ENCODE results near the gene CELSR1.

Gene CELSR1

DNA sequence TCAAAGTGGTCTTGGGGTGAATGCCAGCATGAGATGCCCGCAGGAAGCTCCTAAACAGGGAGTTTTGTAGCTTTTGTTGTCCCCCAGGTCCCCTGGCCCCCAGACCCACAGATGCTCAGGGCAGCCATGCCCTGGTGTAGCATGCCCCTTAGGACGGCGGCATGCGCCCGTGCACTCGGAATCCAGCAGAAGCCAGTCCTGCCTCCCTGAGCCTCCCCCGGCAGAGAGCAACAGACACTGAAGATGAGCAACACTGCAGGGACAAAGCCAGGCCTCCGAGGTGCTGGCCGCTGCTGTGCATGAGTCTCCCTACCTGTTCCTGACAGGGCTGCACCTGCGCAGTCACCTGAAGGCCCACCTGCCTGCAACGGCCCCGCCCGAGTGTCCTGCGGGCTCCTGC, 142.8 kb downstream of the CELSR1 start:
- no peak for DNase-seq (ENCODE audit: low read depth)

GRCh38 chr22:46393873-46394272, 143.5 kb downstream of the CELSR1 start:
- no peak for DNase-seq (ENCODE audit: low read depth)

DNA sequence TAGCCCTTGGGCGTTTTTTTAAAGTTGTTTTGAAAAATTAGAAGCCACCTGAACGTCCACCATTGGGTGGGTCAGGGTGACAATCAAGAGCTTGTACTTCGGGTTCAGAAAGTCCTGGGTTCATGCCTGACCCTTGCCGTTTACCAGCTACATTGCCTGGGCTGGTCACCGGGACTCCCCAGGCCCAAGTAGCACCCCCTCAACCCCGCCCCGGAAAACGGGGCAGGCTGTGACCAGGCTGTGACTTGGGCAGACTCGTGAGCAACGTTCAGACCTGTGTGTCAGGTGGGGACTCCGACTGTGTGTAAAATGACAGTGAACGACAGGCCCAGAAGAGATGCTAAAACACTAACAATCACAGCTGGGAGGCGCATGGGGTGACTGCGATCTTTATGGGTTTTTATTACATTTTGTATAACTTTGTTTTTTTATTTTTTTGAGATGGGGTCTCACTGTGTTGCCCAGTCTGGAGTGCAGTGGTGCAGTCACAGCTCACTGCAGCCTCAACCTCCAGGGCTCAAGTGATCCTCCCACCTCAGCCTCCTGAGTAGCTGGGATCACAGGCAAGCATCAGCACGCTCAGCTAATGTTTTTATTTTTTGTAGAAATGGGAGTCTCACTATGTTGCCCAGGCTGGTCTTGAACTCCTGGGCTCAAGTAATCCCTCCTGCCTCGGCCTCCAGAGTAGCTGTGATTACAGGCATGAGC, 145.1 kb downstream of the CELSR1 start:
- DNase-seq (ENCODE audit: low read depth), result no peak

- no peak for DNase-seq (ENCODE audit: low read depth)
These were observed 145.8 kb downstream of the CELSR1 start for GRCh38 chr22:46391486-46392136.

- DNase-seq (ENCODE audit: low read depth), result no peak
These were observed 146.6 kb downstream of the CELSR1 start for GRCh38 chr22:46390652-46391301.

GRCh38 chr22:46390105-46390651, 147.2 kb downstream of the CELSR1 start:
- DNase-seq (ENCODE audit: low read depth), result no peak

DNA sequence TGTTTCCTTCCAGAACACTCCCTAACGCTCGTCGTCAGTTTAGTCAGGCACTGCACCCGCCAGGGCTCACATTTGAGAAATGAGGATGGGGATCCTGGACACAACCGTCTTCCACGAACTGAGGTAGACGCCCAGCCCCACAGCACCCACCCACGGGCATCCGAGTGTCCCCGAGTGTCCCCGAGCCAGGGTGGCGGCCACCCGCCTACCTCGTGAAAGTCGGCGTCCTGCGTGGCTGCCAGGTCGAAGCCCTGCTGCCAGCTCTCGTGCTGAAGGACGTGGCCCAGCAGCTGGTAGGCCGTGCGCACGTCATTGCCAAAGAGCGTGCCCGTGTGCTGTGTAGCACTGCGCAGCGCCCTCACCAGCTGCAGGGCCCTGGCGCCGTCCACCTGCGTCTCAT, 148.3 kb downstream of the CELSR1 start:
- no peak for DNase-seq (ENCODE audit: low read depth)

DNA sequence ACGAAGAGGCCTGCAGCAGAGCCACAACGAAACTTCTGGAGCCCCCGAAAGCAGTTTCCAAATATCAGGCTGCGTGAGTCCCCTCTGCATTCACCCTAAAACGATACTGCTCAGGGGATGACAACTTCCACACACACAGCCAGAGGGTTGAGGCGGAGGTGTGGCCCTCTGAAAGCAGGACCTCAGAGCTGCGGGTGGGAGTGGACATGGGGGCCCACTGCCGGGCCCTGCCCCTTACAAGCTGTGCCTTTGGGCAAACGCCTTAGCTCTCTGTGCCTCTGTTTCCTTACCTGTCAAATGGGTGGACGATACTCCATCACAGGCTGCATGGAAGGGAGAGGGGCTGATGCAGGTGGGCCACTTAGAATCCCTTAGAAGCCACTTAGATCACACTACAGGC, 148.8 kb downstream of the CELSR1 start:
- no peak for DNase-seq (ENCODE audit: low read depth)

DNA sequence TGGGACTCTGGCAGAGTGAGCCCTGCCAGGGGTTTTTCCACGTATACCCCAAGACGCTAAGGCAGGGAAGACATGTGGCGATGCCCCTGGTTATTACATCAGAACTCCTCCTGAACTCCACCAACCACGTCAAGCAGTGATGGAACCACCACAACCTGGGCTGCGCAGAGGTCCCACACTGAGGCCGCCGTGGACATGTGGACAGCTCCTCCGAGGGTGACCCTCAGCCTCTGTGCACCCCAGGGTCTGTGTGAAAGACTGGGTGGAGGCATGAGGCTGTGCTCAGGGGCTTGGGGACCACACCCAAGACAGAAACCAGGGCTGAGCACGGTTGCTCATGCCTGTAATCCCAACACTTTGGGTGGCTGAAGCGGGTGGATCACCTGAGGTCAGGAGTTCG, 149.7 kb downstream of the CELSR1 start:
- no peak for DNase-seq (ENCODE audit: low read depth)

DNA sequence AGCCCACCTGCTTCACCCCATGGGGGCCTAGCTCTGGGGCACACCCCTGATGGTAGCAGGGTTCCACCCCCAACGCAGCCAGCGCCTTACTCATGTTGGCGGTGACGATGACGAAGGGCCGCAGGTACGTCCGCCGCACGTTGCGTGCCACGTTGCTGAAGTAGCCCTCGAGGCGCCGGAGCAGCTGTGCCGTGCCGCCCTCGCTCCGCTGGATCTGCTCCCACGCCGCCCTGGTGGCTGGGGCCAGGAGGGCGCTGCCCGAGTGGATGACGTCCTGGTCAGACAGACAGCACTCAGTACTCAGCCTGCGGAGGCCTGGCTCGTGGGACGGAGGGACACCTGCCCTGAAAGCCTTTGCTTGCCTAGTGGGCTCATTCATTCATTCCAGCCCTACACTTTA, 151.1 kb downstream of the CELSR1 start:
- DNase-seq (ENCODE audit: low read depth), result no peak

- DNase-seq (ENCODE audit: low read depth), result no peak
These were observed 154.9 kb downstream of the CELSR1 start for GRCh38 chr22:46382524-46382923.

DNA sequence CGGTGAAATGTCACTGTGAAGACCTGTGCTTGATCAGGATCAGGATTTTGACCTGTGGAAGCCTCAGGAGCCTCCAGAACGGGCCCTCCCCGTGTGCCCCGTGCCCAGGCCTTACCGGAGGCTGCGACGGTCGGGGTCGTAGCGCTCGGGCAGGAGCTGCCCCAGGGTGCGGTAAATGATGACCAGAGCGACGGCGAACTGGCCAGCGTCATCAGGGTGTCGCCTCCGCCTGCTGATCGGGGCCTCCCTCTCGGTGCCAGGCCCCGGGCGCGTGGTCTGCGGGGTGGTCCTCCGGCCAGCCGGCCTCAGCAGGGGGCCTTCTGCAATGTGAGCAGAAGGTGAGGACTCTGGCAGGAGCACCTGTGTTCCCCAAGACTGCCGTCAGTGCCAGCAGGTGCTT, 155.7 kb downstream of the CELSR1 start:
- DNase-seq (ENCODE audit: low read depth), result no peak

- DNase-seq (ENCODE audit: low read depth), result no peak
These were observed 156.3 kb downstream of the CELSR1 start for GRCh38 chr22:46381142-46381541.

GRCh38 chr22:46380581-46380980, 156.8 kb downstream of the CELSR1 start:
- no peak for DNase-seq (ENCODE audit: low read depth)

DNA sequence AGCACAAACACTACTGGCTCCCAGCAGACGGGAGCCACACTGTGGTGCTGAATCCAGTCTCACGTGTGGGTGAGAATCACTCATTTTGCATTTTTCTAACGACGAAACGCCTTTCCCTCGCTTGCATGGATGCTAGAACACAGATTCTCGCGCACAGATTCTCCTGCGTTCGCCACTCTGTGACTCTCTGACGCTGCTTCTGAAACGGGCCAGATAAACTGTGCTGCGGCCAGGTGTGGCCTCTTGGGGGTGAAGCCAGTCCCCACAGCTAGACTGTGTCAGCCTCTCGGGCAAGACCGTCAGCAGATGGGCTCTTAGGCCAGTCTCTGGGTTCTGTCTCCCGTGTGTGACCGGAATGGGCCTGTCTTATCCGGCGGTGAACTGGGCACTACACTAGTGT, 157.4 kb downstream of the CELSR1 start:
- DNase-seq (ENCODE audit: low read depth), result no peak

DNA sequence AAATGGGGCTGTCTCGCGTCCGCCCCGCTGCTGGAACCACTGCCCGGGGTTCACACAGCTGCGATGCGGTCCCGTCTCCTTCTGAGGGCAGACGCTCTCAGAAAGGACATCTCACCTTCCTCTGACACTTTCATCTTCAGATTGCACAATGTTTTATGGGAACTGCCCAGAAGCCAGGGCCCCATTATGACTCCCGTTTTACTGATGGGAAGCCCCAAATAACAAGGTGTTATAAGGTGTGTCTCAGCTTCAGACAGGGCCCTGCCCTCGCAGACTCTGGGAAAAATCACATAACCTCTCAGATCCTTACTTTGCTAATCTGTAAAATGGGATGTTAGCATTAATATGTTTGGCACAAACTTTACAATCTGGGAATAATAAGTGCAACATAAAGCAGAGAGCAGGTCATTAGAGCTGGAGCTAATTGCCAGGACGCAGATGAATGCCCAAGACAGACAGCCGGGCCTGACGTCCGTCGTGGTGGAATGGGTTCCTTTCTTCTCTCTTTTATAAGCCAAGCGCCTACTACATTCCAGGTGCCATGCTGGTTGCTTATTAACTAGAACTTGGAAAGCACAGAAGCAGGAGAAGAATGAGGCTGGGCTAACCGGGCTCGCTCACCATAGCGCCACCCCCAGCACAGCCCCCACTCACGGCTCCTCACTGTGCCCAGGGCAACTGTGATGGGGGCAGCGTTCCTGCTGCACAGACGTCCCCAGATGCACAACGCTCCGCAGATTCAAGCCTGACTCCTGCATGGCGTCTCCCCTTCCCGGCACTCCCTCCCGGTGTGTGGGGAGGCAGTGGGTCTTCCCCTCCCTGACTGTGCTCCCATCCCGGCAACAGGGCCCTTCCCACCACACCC, 158.1 kb downstream of the CELSR1 start:
- no peak for DNase-seq (ENCODE audit: low read depth)

DNA sequence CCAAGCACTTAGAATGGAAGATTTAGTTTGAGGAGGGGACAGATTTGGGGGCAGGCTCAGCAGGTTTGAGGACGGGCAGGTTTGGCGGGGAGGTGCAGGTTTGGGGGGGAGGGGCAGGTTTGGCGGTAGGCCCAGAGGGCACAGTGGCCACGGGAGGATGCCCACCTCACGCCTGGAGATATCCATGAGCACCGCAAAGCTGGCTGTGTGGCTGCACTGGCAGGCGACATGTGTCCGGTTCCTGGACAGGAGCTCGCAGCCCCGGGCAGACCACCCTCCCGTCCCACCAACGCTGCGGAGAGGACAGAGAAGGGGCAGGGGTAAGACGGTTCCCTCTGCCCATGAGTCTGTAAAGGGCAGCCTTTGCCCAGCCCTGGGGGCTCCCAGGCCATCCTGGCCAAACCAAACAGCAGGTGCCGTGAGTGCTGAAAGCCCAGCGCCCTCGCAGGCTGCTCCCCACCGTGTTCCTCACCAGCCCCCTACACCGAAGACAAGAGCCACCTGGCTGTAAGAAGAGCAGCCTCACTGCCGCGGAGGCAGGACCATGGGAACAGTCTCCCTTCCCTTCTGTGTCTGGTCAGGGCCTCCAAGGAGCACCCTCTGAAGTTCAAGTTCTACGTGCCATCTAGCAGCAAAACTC, 158.9 kb downstream of the CELSR1 start:
- no peak for DNase-seq (ENCODE audit: low read depth)

DNA sequence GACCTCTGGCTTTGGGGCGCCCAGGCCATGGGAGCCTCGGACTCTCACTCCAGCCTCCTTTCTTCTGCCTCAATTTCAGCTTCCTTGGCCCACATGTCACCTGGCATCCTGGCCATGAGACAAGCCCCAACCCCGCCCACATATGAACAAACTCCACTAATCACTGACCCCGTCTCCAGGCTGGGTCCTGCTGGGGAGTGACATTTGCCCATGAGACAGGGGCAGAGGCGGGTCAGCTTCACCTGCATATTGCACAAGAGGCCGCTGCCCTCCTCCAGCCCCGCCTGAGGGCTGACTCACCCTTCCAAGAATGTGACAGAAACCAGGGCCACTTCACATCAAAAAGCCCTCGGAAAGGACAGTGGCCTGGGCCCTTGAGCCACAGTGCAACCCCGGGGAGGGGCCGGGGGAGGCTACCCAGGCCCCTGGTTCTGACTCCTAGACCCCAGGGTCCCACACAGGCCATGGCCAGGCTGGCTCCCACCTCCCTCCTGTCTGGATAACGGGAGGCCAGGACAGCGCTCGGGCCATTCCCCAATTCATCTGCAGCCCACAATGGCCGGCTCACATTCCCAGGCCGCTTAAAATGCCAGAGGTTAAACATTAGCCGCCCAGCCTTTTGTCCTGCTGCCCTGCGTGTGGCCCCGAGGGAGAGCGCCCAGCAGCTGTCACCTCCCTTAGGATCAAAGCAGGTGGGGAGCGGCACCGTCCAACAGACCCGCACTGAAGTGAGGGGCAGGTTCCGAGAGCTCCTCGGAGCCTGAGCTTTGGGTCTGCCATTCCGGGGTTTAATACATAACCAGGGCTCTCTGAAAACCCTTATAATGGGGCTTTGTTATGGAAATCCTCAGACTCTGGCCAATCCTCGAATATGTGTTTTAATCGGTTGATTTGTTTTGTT, 159.6 kb downstream of the CELSR1 start:
- no peak for DNase-seq (ENCODE audit: low read depth)

GRCh38 chr22:46376908-46377524, 160.4 kb downstream of the CELSR1 start:
- DNase-seq (ENCODE audit: low read depth), result no peak

GRCh38 chr22:46376111-46376510, 161.3 kb downstream of the CELSR1 start:
- DNase-seq (ENCODE audit: low read depth), result no peak

Measured in CMK (cell line).